HTERT RPE-1 (cell line): ENCODE results near the gene PROX2.

Experiments
- in situ Hi-C: fragments of 300-500 bp; cut with MboI; formaldehyde crosslinking; loops from 4 replicates; pipeline ENCODE4 v1.14.3; 2020; ENCODE audit warnings: low sequenced_read_pairs

The PROX2 gene

DNA sequence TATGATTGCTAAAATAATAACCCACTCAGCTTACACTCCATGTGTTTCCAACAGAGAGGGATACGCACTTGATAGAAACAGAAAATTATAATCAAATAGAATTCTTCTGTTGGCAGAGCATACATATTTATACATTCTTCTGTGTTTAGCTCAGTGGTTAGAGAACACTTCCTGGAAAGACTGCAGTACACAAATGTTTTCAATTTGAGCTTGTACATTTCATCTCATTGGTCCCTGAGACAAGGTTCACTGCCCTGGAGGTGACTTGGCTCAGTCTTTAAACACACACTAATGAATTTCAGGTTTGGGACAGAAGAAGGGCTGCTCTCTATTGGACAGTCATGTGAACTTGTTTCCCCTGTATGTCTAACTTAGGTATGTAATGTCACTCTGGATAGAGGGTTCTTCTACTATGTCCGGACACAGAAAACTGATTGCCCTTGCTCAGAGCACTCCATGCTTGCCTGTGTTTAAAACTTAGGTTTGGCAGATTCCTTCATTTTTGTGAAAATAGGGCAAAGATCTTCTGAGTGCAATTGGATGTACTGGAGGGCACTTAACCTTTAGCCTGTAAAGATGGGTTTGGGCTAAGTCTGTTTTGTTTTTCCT, 22.9 kb downstream of the PROX2 start:
- in situ Hi-C loops = no loop called here

DNA sequence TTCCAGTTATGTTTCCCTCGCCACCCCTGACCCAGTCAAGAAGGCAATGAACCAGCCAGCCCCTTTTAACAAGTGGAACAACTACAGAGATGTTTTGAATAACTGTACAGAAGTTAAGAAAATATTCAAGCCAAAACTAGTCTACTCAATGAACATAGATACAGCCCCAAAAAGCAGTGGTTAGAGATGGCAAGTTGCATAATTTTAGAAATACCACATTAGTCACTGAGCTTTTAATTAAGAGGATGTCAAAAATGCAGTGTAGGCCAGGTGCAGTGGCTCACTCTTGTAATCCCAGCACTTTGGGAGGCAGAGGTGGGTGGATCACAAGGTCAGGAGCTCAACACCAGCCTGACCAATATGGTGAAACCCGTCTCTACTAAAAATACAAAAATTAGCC, 27.2 kb downstream of the PROX2 start:
- in situ Hi-C loops = no loop called here

DNA sequence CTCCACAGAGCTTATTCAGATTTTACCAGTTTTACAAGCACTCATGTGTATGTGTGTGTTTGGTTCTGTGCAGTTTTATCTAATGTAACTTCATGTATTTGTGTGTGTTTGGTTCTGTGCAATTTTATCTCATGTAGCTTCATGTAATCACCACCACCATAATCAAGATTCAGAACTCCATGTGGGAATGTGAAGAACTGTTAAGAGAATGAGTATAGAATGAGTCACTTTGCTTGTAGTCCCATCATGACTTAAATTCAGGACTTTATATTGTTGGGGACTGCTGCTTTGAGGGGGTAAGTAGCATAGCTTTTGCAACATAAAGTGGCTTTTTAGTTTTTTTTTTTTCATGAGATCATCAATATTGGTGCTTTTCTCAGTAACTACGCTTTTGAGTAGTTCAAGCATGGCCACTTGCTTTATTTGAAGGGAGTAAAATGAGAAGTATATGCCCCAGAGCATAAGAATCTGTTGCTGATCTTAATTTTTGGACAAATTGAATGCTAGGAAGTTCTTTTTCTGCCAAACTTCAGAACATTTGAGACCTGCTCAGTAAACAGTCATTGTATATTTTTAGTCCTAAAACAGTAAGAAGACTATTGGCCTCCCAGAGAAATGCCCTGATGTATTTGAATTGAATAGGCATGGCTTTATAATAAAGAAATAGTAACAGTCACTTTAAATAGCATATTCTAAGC, 28.8 kb downstream of the PROX2 start:
- in situ Hi-C loops = no loop called here

DNA sequence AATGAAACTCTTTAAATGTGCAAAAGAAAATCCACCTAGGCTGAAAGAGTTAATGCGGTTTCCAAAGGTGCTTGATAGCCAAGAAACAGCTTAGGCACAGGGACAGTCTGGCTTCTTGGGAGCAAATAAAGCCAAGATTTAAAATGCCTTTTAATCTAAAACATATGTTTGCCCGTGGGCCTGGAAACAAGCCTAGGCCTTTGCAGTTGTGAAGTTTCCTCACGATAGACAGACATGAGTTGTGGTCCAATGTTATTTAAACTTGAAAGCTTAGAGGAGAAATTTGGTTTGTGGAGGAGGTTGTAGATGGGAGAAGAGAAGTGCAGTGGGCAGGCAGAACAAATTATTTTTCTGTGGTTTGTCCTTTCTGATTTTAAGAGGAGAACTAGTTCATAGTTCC, 29.8 kb downstream of the PROX2 start:
- in situ Hi-C loops = no loop called here

DNA sequence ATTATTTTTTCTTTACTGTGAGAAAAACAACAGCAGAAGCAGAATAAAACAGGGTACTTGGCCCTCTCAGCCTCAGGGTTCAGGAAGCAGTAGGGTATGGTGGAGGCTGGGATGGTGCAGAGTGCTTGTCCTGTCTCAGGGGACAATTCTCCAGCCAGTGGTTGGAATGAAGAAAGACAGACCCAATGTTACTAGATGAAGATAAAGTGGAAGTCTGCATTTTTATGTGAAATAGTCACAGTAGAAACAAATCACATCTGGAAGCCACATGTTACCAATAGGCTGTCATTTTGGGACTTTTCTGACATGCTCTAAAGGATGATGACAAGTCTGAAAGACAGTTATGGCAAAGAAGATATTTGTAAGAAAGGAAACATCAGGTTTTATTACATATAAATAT, 32.3 kb downstream of the PROX2 start:
- in situ Hi-C loops = no loop called here

DNA sequence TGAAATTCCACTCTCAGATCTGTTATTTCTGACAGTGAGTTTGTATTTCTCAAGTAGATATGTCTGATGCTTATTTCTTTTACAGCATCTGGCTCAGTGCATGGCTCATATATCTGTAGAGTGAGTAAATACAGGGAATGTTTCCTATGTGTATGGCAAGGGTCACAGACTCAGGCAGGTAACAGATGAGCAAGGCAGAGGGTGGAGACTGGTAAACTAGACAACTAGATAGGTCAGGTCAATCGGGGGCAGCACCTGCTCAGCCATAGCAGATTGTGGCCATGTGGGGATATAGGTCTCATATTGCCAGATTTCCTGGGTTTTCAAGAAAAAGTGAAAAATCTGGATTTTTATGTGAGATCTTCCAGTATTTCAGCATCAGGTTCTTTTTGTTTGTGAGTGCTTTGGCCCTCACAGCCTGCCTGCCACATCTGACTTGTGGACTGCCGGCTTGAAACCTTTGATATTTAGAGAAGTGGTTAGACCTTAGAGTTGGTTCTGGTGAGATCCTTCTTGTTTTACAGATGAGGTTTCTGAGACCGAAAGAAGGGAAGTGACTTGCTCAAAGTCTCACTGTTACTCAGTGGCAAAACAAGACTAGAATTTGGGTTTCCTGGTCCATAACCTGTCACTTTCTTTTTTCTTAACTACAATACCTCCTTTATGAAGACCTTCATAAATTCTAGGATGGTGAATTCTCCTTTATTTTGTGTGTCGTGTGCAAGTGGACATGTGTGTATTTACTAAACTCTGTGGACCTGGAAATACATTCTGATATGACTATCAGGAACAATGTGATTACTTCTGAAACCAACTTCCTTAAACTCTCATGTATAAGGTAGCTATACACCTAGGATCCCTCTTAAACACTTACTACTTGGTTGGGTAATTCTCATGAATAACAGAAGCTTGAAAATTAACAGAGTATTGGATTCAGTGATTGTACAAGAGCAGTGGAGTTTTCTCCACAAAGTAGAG, 34.4 kb downstream of the PROX2 start:
- in situ Hi-C loops = no loop called here

DNA sequence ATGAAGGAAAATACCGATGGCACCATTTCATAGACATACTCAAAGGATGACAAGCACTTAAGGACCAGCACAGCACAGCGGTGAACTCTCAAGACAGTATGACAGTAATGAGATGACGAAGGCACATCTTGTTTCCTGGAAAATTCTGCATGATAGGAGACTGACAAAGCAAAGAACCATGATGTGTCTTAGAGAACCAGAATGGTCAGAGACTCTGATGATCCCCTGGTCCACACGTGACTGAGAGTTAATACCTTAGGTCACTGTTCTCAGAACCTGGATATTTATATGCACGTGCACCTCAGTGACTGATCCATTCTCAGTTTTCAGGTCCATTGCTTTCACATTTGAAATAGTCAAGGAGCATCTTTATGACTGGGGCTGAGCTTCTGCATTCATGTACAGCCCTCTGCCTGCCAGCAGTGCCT, 35.3 kb downstream of the PROX2 start:
- in situ Hi-C loops = no loop called here

DNA sequence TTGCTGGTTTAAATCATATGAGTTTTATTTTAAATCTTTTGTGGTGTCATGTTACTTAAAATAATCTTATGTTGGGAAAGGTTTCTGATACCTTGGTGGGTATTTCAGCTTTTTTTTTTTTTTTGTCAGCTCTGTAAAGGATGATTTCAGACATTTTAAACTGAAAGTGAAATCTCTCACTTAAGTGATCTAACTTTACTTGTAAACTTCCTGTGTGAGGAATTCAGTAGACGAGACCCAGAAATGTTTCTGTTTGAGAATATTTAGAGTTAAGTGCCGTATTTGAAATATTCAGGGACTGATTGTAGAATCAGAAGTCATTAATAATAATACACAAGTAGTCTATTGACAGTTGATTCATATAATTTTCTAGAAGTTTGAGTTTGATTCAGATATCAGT, 37.8 kb downstream of the PROX2 start:
- in situ Hi-C loops = no loop called here

DNA sequence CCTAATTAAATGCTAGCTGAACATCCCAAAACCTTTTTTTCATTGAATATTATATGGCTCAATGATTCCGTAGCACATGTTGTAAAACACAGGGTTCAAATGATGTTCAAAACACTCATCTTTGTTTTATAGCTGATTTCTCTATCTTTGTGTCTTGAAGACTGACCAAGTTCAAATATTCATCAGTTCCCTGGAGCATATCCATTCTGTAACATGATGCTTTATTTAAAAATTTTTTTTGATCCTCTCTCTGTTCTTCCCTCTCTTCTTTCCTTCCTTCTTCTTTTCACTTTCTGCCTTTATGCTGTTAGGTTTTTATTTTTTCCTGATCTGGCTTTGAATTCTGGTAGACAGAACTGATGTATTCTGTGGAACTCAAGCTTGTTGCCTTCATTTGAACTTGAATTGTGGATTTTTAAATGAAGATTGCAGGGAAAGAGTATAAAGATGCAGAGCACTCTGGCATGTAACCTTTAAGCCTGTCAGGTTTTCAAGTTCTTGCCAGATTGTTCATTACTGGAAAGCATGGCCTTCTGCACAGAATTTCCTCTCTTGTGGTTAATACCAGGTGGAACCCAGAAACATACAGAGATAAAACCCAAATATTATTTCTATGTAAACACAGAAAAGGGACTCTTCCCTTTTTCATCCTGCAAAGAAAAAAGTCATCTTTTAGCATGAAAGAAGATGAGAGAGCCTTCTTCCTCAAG, 39.5 kb downstream of the PROX2 start:
- in situ Hi-C loops = no loop called here

DNA sequence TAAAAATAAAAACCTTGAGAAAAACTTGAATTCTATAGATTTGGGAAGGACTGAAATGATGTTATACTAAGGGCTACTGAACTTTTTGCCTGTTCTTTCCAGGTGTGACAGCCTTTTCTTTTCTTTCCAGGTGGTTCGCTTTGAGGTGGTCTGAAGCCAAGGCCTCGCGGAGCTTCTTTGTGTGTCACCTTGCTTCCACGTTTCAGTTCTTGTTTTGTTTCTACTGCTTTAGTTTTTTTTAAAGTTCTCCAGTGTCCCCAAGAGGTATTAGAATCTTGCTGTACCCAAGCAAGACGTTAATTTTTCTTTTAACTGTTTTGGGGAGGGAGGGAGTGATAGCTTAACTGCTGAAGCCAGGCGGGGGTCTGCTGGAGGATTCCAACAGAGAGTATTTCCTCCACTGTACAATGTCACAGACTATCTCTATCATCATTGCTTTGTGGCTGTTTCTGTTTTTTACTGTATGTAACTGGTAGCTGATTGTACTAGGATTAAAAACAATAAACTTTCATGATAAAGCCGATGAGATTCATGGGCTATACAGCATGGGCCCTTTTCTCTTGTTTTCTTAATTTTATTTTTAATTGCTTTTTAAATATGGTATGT, 40.2 kb downstream of the PROX2 start:
- in situ Hi-C loops = no loop called here

DNA sequence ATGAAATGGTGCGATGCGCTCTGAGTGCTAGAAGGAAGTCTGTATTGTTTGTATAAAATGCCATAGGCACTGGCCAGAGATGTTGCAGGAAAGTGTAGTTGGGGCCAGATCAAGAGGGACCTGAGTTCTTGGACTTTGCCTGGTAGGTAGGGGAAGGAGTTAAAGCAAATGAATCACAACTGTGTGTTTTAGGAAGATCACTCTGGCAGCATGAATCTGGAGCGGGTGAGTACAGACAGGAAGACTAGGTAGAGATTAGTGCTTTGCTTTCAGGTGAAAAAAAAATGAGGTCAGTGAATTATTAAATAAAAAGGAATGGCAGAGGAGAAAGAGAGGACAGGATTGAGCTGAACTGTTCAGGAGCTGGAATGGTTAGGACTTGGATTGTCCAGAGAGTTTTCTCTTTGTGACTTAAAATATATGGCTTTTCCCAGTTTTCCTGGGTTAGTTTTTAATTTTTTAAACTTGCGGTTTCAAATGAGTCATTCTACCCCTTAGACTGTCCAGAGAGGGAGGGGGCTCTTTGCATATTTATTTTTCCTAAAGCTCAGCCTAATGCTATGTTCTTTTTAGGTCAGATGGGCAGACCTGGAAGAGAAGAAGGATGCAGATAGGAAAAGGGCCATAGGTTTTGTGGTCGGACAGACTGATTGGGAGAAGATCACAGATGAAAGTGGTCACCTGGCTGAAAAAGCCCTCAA, 41.1 kb downstream of the PROX2 start:
- in situ Hi-C loops = no loop called here

DNA sequence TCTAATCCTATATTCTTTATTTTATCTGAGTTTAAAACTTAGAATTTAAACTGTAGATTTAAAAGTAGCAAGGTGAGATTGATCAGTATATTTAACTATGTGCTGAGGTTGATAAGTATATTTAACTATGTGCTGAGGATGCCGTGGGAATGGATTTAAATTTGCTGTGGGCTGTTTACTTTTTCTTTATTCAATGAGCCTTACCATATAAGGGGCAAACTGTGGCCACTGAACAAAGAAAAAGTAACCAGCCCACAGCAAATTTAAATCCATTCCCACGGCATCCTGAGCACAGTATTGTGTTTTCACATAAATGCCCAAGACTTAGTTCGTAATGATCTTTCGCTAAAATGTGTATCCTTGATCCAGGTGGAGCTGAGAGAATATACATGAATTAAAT, 43.1 kb downstream of the PROX2 start:
- in situ Hi-C loops = no loop called here

DNA sequence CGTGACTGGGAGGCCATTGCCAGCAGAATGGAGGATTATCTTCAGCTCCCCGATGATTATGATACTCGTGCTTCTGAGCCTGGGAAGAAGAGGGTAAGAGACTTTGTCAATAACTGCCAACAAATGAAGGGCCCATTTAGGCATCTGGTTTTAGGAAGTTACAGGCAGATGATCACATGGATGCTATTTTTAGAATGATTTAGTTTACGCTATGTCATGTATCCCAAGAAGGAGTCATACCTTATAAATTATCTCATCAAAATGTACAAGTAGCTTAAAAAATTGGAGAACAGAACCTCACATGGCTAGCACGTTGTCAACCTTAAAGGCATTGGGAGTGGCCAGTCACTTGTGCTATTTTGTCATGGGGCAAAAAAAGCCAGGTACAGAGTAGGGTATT, 46.7 kb downstream of the PROX2 start:
- in situ Hi-C loops = no loop called here

DNA sequence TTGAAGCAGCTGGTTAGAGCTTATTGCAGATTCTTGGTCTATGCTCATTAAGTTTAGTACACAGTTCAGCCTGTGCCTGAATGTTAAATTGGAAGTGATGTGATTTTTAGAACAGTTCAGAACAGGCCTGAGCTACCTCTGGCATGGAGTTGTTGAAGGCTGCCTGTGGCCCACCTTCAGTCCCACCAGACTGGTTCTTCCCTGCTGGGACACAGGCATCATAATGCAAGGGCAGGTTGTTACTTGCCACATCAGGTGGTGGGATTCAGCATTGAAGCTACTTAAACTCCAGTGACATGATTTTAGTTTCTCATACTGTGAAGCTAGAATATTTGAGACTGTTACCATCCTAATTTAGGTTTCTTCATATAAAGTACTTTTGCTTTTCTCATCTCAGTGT, 49.4 kb downstream of the PROX2 start:
- in situ Hi-C loops = no loop called here
